ENCODE results near the gene CADPS.

CADPS gene

GRCh38 chr3:62597491-62597890 is 277.7 kb downstream of the CADPS start:
- Histone ChIP-seq H3K27me3 (ENCODE audit: insufficient read depth, low read length, poor library complexity, severe bottlenecking) (no peaks in the 10 kb centered on the region), H3K4me1 (ENCODE audit: insufficient read depth, low read length, poor library complexity, severe bottlenecking) (no peaks in the 10 kb centered on the region), H3K4me2 (ENCODE audit: low read depth, low read length, poor library complexity, severe bottlenecking) (no peak overlapping the region), H4K20me1 (ENCODE audit: insufficient read depth, low read length, poor library complexity, severe bottlenecking) (no peaks in the 10 kb centered on the region), H3K79me2 (ENCODE audit: insufficient read depth, low read length) (no peaks in the 10 kb centered on the region), H3F3A (ENCODE audit: low read depth) (no peaks in the 10 kb centered on the region), H3K9me3 (ENCODE audit: insufficient read depth, low read depth, low read length) (no peaks in the 10 kb centered on the region), H3K9ac (ENCODE audit: low read depth, low read length, poor library complexity, severe bottlenecking) (no peak overlapping the region), H3K9me2 (replicated peaks; ENCODE audit: low read depth, low read length) (no peaks in the 10 kb centered on the region), H3K36me3 (ENCODE audit: insufficient read depth, low read length) (no peaks in the 10 kb centered on the region), H3K4me3 (ENCODE audit: low read length, poor library complexity, severe bottlenecking) (no peak overlapping the region), H2AFZ (ENCODE audit: low read length) (no peak overlapping the region)
- TF ChIP-seq CTCF (conservative IDR thresholded peaks at IDR 0.05; ENCODE audit: low read length) (no peak), EZH2phosphoT487 (IDR thresholded peaks at IDR 0.05; ENCODE audit: borderline replicate concordance) (no peak)

DNA sequence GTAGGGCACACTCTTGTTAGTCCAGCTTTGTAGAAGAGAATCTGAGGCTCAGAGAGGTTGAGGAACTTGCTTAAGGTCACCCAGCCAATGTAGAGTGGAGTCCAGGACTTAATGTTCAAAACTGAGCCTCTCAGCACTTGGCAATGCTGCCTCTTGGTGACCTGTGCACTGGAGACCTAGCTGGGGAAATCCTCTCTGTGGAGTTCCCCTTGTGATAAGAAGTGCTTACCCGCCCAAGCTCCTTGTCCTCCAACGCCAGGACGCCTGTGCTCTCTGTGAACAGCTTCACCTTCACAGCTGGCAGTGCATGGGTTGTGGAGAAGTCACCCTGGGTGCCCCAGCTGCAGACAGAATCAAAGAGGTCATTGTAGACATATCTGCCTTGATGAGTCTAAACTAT is 282.8 kb downstream of the CADPS start:
- no peak overlapping the region for H3K4me2 ChIP-seq (ENCODE audit: low read depth, low read length, poor library complexity, severe bottlenecking)
- no peaks in the 10 kb centered on the region for H3K36me3 ChIP-seq (ENCODE audit: insufficient read depth, low read length)
- no peak overlapping the region for H3K4me3 ChIP-seq (ENCODE audit: low read length, poor library complexity, severe bottlenecking)
- no peaks in the 10 kb centered on the region for H4K20me1 ChIP-seq (ENCODE audit: insufficient read depth, low read length, poor library complexity, severe bottlenecking)
- H2AFZ ChIP-seq (ENCODE audit: low read length), result no peak overlapping the region
- no peaks in the 10 kb centered on the region for H3K9me3 ChIP-seq (ENCODE audit: insufficient read depth, low read depth, low read length)
- no peaks in the 10 kb centered on the region for H3F3A ChIP-seq (ENCODE audit: low read depth)
- H3K9ac ChIP-seq (ENCODE audit: low read depth, low read length, poor library complexity, severe bottlenecking), result no peak overlapping the region
- H3K9me2 ChIP-seq (replicated peaks; ENCODE audit: low read depth, low read length), result no peaks in the 10 kb centered on the region
- H3K79me2 ChIP-seq (ENCODE audit: insufficient read depth, low read length), result no peaks in the 10 kb centered on the region
- H3K27me3 ChIP-seq (ENCODE audit: insufficient read depth, low read length, poor library complexity, severe bottlenecking), result no peaks in the 10 kb centered on the region
- H3K4me1 ChIP-seq (ENCODE audit: insufficient read depth, low read length, poor library complexity, severe bottlenecking), result no peaks in the 10 kb centered on the region
- TF ChIP-seq EZH2phosphoT487 (IDR thresholded peaks at IDR 0.05; ENCODE audit: borderline replicate concordance) (no peak), CTCF (conservative IDR thresholded peaks at IDR 0.05; ENCODE audit: low read length) (no peak)

DNA sequence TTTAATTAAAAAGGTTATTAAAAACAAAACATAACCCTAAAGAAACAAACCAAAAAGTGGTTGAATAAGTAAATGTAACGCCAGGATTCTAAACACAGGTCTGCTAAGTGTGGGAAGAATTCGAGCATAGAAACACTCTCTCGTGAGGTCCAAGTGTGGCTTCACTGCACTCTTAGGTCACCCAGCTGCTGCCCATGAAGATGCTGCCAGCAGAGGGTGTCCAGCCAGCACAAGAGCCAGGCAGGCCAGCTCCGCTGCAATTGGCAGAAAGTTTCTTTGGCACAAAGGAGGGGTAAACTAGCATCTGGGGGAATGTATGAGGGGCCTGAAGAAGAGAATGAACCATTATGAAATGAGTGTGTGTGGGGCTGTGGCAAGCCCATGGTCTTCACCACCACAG is 286.1 kb downstream of the CADPS start:
- no peaks in the 10 kb centered on the region for H3K36me3 ChIP-seq (ENCODE audit: insufficient read depth, low read length)
- TF ChIP-seq EZH2phosphoT487 (IDR thresholded peaks at IDR 0.05; ENCODE audit: borderline replicate concordance) (no peak), CTCF (conservative IDR thresholded peaks at IDR 0.05; ENCODE audit: low read length) (no peak)
- H4K20me1 ChIP-seq (ENCODE audit: insufficient read depth, low read length, poor library complexity, severe bottlenecking), result no peaks in the 10 kb centered on the region
- H3K9me2 ChIP-seq (replicated peaks; ENCODE audit: low read depth, low read length), result no peaks in the 10 kb centered on the region
- no peaks in the 10 kb centered on the region for H3K9me3 ChIP-seq (ENCODE audit: insufficient read depth, low read depth, low read length)
- H3K4me1 ChIP-seq (ENCODE audit: insufficient read depth, low read length, poor library complexity, severe bottlenecking), result no peaks in the 10 kb centered on the region
- no peaks in the 10 kb centered on the region for H3K79me2 ChIP-seq (ENCODE audit: insufficient read depth, low read length)
- H3K4me3 ChIP-seq (ENCODE audit: low read length, poor library complexity, severe bottlenecking), result no peak overlapping the region
- no peaks in the 10 kb centered on the region for H3K27me3 ChIP-seq (ENCODE audit: insufficient read depth, low read length, poor library complexity, severe bottlenecking)
- no peak overlapping the region for H3K9ac ChIP-seq (ENCODE audit: low read depth, low read length, poor library complexity, severe bottlenecking)
- no peak overlapping the region for H2AFZ ChIP-seq (ENCODE audit: low read length)
- H3F3A ChIP-seq (ENCODE audit: low read depth), result no peaks in the 10 kb centered on the region
- no peak overlapping the region for H3K4me2 ChIP-seq (ENCODE audit: low read depth, low read length, poor library complexity, severe bottlenecking)

Measured in Loucy (cell line).